IMR-90 (cell line): ENCODE measurements around the gene RER1. TPM values are rescaled to one million over a fixed set of nuclear protein-coding genes. Genes with fewer than 3 reads are reported as not detected.

ENCODE experiments used
- ATAC-seq: fragments of 200-7000 bp; cut with Tn5 transposase; 2 replicates; pipeline ENCODE4 v1.9.1; 2020; ENCODE audit warnings: low read depth, mild to moderate bottlenecking, moderate library complexity
- BruUV-seq: library from RNA; stranded (reverse); fragments of 400-500 nt; replicated peaks from 2 replicates; lab custom pipeline; 2021; lab: Mats Ljungman, UMichigan
- CTCF ChIA-PET: fragments of 300-600 bp; formaldehyde crosslinking; extraction: SDS; loops from one replicate; lab custom pipeline; 2021; ENCODE audit warnings: antibody characterized with exemption; lab: Yijun Ruan, JAX
- POLR2A ChIA-PET: fragments of 300-600 bp; sonication (Branson Sonifier 250); formaldehyde crosslinking; loops from one replicate; lab custom pipeline; 2022; ENCODE audit warnings: antibody characterized with exemption; ENCODE audit not compliant: unreplicated experiment; lab: Charles Lee
- DNase-seq: peaks from one replicate; pipeline ENCODE4 v3.0.0; 2013
- H2AFZ ChIP-seq: replicated peaks from 2 replicates; pipeline ENCODE3; 2013; ENCODE audit warnings: low read length, mild to moderate bottlenecking; ENCODE audit not compliant: poor library complexity
- H2AK5ac ChIP-seq: 2 replicates; pipeline ENCODE4 v1.6.1; 2013; ENCODE audit warnings: low read depth, low read length, inconsistent platforms
- H2AK9ac ChIP-seq: replicated peaks from 2 replicates; pipeline ENCODE3; 2013; ENCODE audit warnings: mild to moderate bottlenecking, low read depth, low read length, moderate library complexity; ENCODE audit not compliant: poor library complexity
- H2BK120ac ChIP-seq: 2 replicates; pipeline ENCODE4 v1.6.1; 2013; ENCODE audit warnings: low read depth, low read length, inconsistent platforms
- H2BK15ac ChIP-seq: 3 replicates; pipeline ENCODE4 v1.6.1; 2013; ENCODE audit warnings: low read depth, low read length, inconsistent platforms
- H2BK20ac ChIP-seq: 2 replicates; pipeline ENCODE4 v1.6.1; 2013; ENCODE audit warnings: low read depth, mild to moderate bottlenecking, inconsistent platforms, low read length, moderate library complexity
- H2BK5ac ChIP-seq: 2 replicates; pipeline ENCODE4 v1.6.1; 2013; ENCODE audit warnings: mild to moderate bottlenecking, low read depth, low read length, inconsistent platforms; ENCODE audit not compliant: poor library complexity, severe bottlenecking
- H3K14ac ChIP-seq: replicated peaks from 2 replicates; pipeline ENCODE4 v1.6.1; 2013; ENCODE audit warnings: low read depth, low read length, inconsistent platforms
- H3K18ac ChIP-seq: 2 replicates; pipeline ENCODE4 v1.6.1; 2013; ENCODE audit warnings: low read depth, low read length, control low read depth
- H3K23ac ChIP-seq: 2 replicates; pipeline ENCODE4 v1.6.1; 2013; ENCODE audit warnings: low read depth, low read length, inconsistent platforms
- H3K27ac ChIP-seq: 2 replicates; pipeline ENCODE4 v1.5.1; 2013; ENCODE audit warnings: mild to moderate bottlenecking, control low read depth, low read length; ENCODE audit not compliant: insufficient read depth
- H3K27me3 ChIP-seq: 2 replicates; pipeline ENCODE4 v1.6.1; 2013; ENCODE audit warnings: low read length; ENCODE audit not compliant: control insufficient read depth, insufficient read depth
- H3K36me3 ChIP-seq: 2 replicates; pipeline ENCODE4 v1.6.1; 2013; ENCODE audit warnings: low read length, mixed read lengths; ENCODE audit not compliant: control insufficient read depth, insufficient read depth
- H3K4ac ChIP-seq: 2 replicates; pipeline ENCODE4 v1.6.1; 2013; ENCODE audit warnings: low read depth, low read length, inconsistent platforms
- H3K4me1 ChIP-seq: 2 replicates; pipeline ENCODE4 v1.6.1; 2013; ENCODE audit warnings: low read length, mixed read lengths; ENCODE audit not compliant: control insufficient read depth, insufficient read depth
- H3K4me2 ChIP-seq: 2 replicates; pipeline ENCODE4 v1.6.1; 2013; ENCODE audit warnings: low read depth, mild to moderate bottlenecking, control low read depth, low read length, moderate library complexity
- H3K4me3 ChIP-seq: 2 replicates; pipeline ENCODE4 v1.5.1; 2013; ENCODE audit warnings: low read depth, mild to moderate bottlenecking, control low read depth, low read length, moderate library complexity; ENCODE audit not compliant: insufficient read depth
- H3K56ac ChIP-seq: 2 replicates; pipeline ENCODE4 v1.6.1; 2013; ENCODE audit warnings: low read length, inconsistent platforms; ENCODE audit not compliant: insufficient read depth; ENCODE audit errors: extremely low read depth
- H3K79me1 ChIP-seq, 2 experiments: 2 replicates each; pipeline ENCODE4 v1.6.1; 2013; ENCODE audit warnings: low read length in 2 of 2, inconsistent platforms in 1 of 2, low read depth in 1 of 2
- H3K9ac ChIP-seq: 2 replicates; pipeline ENCODE4 v1.6.1; 2013; ENCODE audit warnings: low read depth, low read length, control low read depth
- H3K9me1 ChIP-seq: 2 replicates; pipeline ENCODE4 v1.6.1; 2013; ENCODE audit warnings: low read length, inconsistent platforms; ENCODE audit not compliant: insufficient read depth
- H3K9me3 ChIP-seq: 2 replicates; pipeline ENCODE4 v1.6.1; 2013; ENCODE audit warnings: low read length; ENCODE audit not compliant: control insufficient read depth, insufficient read depth
- H4K20me1 ChIP-seq: 2 replicates; pipeline ENCODE4 v1.6.1; 2013; ENCODE audit warnings: low read length, inconsistent platforms; ENCODE audit not compliant: insufficient read depth
- H4K5ac ChIP-seq: 2 replicates; pipeline ENCODE4 v1.6.1; 2013; ENCODE audit warnings: mild to moderate bottlenecking, low read depth, low read length, control low read depth
- H4K8ac ChIP-seq, 2 experiments: 2 replicates each; pipeline ENCODE4 v1.6.1; 2013; ENCODE audit warnings: low read depth in 2 of 2, low read length in 2 of 2, control low read depth in 1 of 2, inconsistent platforms in 1 of 2
- H4K91ac ChIP-seq: 2 replicates; pipeline ENCODE4 v1.6.1; 2013; ENCODE audit warnings: low read depth, low read length, inconsistent platforms; ENCODE audit not compliant: insufficient read depth
- BHLHE40 ChIP-seq: fragments of 150-350 bp; IDR thresholded peaks from 2 replicates; pipeline ENCODE4 v1.6.1; 2016; ENCODE audit warnings: mild to moderate bottlenecking, low read depth, low read length
- CHD1 ChIP-seq: IDR thresholded peaks from 2 replicates; pipeline ENCODE4 v1.6.1; 2012; ENCODE audit warnings: low read depth, low read length, improper control_type of control experiment
- MAFK ChIP-seq: IDR thresholded peaks from 2 replicates; pipeline ENCODE4 v1.6.1; 2012; ENCODE audit warnings: low read depth, low read length, improper control_type of control experiment
- POLR2A ChIP-seq: IDR thresholded peaks from 2 replicates; pipeline ENCODE4 v1.6.1; 2012; ENCODE audit warnings: mild to moderate bottlenecking, low read depth, low read length
- RAD21 ChIP-seq: IDR thresholded peaks from 2 replicates; pipeline ENCODE4 v1.6.1; 2012; ENCODE audit warnings: low read length, improper control_type of control experiment
- RFX5 ChIP-seq: IDR thresholded peaks from 2 replicates; pipeline ENCODE4 v1.8.0; 2012; ENCODE audit warnings: low read depth, mild to moderate bottlenecking, low read length, moderate library complexity
- SMC3 ChIP-seq: fragments of 150-350 bp; IDR thresholded peaks from 2 replicates; pipeline ENCODE4 v1.6.1; 2016; ENCODE audit warnings: low read depth, mild to moderate bottlenecking, antibody characterized with exemption, low read length, moderate library complexity
- WGBS, 2 experiments: methylation state at CpG; one replicate each; pipeline versions ENCODE4 v1.1.5 to v1.1.7; 2013; ENCODE audit warnings: missing lambda C conversion rate in 2 of 2; ENCODE audit not compliant: insufficient read length in 1 of 2; ENCODE audit errors: extremely low coverage in 2 of 2; 5-methylcytosine and 5-hydroxymethylcytosine counted together
- dilution Hi-C: fragments of 300-500 bp; cut with HindIII; formaldehyde crosslinking; loops from one replicate; pipeline ENCODE4 v1.14.3; 2018; ENCODE audit warnings: low sequenced_read_pairs; ENCODE audit not compliant: unreplicated experiment
- in situ Hi-C: fragments of 300-500 bp; cut with MboI; formaldehyde crosslinking; loops from 3 replicates; pipeline ENCODE4 v1.14.3; 2019; ENCODE audit warnings: low sequenced_read_pairs, inconsistent platforms, mixed read lengths
- intact Hi-C: fragments of 100-400 bp; cut with micrococcal nuclease; formaldehyde crosslinking; loops from 2 replicates; pipeline ENCODE4 v1.10.0; 2022
- polyA plus RNA-seq, 3 experiments: library from polyadenylated mRNA; depleted of rRNA; stranded (reverse); fragments of >200 nt; gene quantifications; 2 replicates each; pipeline ENCODE4 v1.2.3, GENCODE V29; 2012; ENCODE audit warnings: low replicate concordance in 1 of 3
- total RNA-seq: library from RNA; depleted of rRNA; stranded (reverse); fragments of >200 nt; gene quantifications from 2 replicates; pipeline ENCODE4 v1.2.3, GENCODE V29; 2012

Gene RER1
- total and polyA plus RNA-seq, 2 of the 4 experiments (the other 2 are of a cell fraction): 47.1 to 240 TPM

GRCh38 chr1:2356401-2356800, 35.2 kb upstream of the RER1 start:
- H2BK20ac ChIP-seq: no peak overlapping the region
- H2AK9ac ChIP-seq: no peak overlapping the region
- H2AK5ac ChIP-seq: no peak overlapping the region
- no peak overlapping the region for H3K27ac ChIP-seq
- no peak for ATAC-seq
- no peaks in the 10 kb centered on the region for H3K27me3 ChIP-seq
- H4K5ac ChIP-seq: no peak overlapping the region
- intact Hi-C loops (no loop called here), dilution Hi-C loops (no loop called here), in situ Hi-C loops (loop anchor here (25.0 kb wide), 1 partner anchor 394 kb away; no protein-coding TSS in a partner anchor)
- H3K9me3 ChIP-seq: no peaks in the 10 kb centered on the region
- no peak overlapping the region for H3K4ac ChIP-seq
- no peak overlapping the region for H3K56ac ChIP-seq
- H2AFZ ChIP-seq: no peak overlapping the region
- H2BK15ac ChIP-seq: no peak overlapping the region
- H4K20me1 ChIP-seq: no peaks in the 10 kb centered on the region
- BruUV-seq: no TSS peak
- H3K4me2 ChIP-seq: no peak overlapping the region
- H3K9me1 ChIP-seq: no peaks in the 10 kb centered on the region
- H3K36me3 ChIP-seq: no peaks in the 10 kb centered on the region
- no peak for DNase-seq
- no peak overlapping the region for H3K18ac ChIP-seq
- POLR2A ChIA-PET: no interaction called here
- no peak overlapping the region for H2BK120ac ChIP-seq
- H3K4me3 ChIP-seq: no peak overlapping the region
- no peak overlapping the region for H3K23ac ChIP-seq
- H4K8ac ChIP-seq: no peak overlapping the region
- CTCF ChIA-PET: no interaction called here
- H3K14ac ChIP-seq: no peak overlapping the region
- no peak overlapping the region for H3K9ac ChIP-seq
- no peak overlapping the region for H4K91ac ChIP-seq
- 0 out of 2 replicates have a peak, but pooled peaks cover 3% of the 10 kb centered on the region for H3K4me1 ChIP-seq
- 96% methylated on average over 13 of the region's 15 CpGs; no CpG with 5 or more reads in 1 of the 2 experiments for WGBS, 2 experiments
- H3K79me1 ChIP-seq: no peaks in the 10 kb centered on the region
- H2BK5ac ChIP-seq: no peak overlapping the region
- TF ChIP-seq RAD21: no peak
- TF ChIP-seq MAFK: no peak
- TF ChIP-seq SMC3: no peak
- TF ChIP-seq RFX5: no peak
- no peak for TF ChIP-seq POLR2A
- no peak for TF ChIP-seq BHLHE40
- no peak for TF ChIP-seq CHD1
